K562 (cell line): ENCODE results near the gene UBR3.

Experiments used
- CBFB ChIP-seq: sonication (generic); formaldehyde crosslinking; IDR thresholded peaks from 2 replicates; pipeline ENCODE4 v1.4.0; 2020; ENCODE audit warnings: mild to moderate bottlenecking, missing genetic modification reagents
- EP300 ChIP-seq: IDR thresholded peaks from 2 replicates; pipeline ENCODE4 v1.6.1; 2012; ENCODE audit warnings: low read length, improper control_type of control experiment
- EZH2 ChIP-seq: IDR thresholded peaks from 2 replicates; pipeline ENCODE4 v1.6.1; 2012; ENCODE audit warnings: low read depth, mild to moderate bottlenecking, inconsistent platforms, low read length, borderline replicate concordance
- KDM5B ChIP-seq: fragments of 200-600 bp; sonication (generic); IDR thresholded peaks from 2 replicates; pipeline ENCODE4 v1.6.1; 2012; ENCODE audit warnings: low read depth, mild to moderate bottlenecking, moderate library complexity, low read length, control low read depth, inconsistent platforms; ENCODE audit not compliant: insufficient replicate concordance
- PHF8 ChIP-seq: fragments of 200-600 bp; sonication (generic); IDR thresholded peaks from 2 replicates; pipeline ENCODE4 v1.6.1; 2012; ENCODE audit warnings: mixed run types, mild to moderate bottlenecking, inconsistent platforms, low read length, moderate library complexity, borderline replicate concordance
- SRF ChIP-seq, 2 experiments: fragments of 250-450, 450-650 bp in 1 of 2; sonication (Bioruptor Pico) in 1 of 2; sonication (generic) in 1 of 2; formaldehyde crosslinking; IDR thresholded peaks; 2 replicates each; pipeline versions ENCODE4 v1.5.0 to v1.5.1; 2020 to 2022; ENCODE audit warnings: mild to moderate bottlenecking in 1 of 2, missing genetic modification reagents in 1 of 2
- ZNF121 ChIP-seq: sonication (generic); formaldehyde crosslinking; conservative IDR thresholded peaks from 2 replicates; pipeline ENCODE4 v1.8.0; 2022; ENCODE audit warnings: missing genetic modification reagents
- ZNF274 ChIP-seq: IDR thresholded peaks from 2 replicates; pipeline ENCODE4 v1.6.1; 2011; ENCODE audit warnings: low read depth, mild to moderate bottlenecking, low read length, moderate library complexity, borderline replicate concordance

DNA sequence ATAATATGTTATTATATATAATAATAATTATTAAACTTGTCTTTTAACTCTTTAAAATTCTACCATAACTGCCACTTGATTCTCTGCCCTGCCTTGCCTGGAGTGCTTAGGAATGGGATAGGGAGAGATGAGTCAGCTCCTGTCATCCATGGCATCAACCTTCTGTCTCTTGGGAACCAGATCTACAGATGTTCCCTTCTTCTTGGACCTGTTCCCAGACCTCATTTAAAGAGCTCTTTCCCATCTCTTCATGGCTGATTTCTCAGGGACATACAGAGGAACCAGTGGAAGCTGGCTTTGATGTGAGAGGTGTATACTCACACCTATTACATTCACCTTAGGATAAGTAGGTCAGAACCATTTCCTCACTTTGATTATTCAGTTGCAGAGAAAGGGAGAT is 195.4 kb downstream of the UBR3 start:
- TF ChIP-seq EP300, result no peak
- TF ChIP-seq CBFB (CRISPR knock-in tag), result no peak
- no peak for TF ChIP-seq SRF (CRISPR knock-in tag; IDR thresholded peaks at IDR 0.05)
- no peak for TF ChIP-seq ZNF121
- TF ChIP-seq ZNF274, result no peak
- no peak for TF ChIP-seq EZH2
- TF ChIP-seq KDM5B, result no peak
- no peak for TF ChIP-seq PHF8
